Measurements from ENCODE around the gene PIRT.

PIRT gene

GRCh38 chr17:10838682-10839081 lies 795 bp upstream of the PIRT start:
- Mint-ChIP-seq H3K27ac (no peak overlapping the region), H3K4me3 (no peak overlapping the region), H3K27me3 (no peaks in the 10 kb centered on the region), H3K36me3 (no peaks in the 10 kb centered on the region), H3K4me1 (ENCODE audit: low read depth) (no peaks in the 10 kb centered on the region), H3K9me3 (ENCODE audit: low read depth) (no peaks in the 10 kb centered on the region)

GRCh38 chr17:10836966-10837590 lies 809 bp downstream of the PIRT start:
- no peaks in the 10 kb centered on the region for H3K27me3 Mint-ChIP-seq
- no peaks in the 10 kb centered on the region for H3K36me3 Mint-ChIP-seq

GRCh38 chr17:10836145-10836544 lies 1.7 kb downstream of the PIRT start:
- Mint-ChIP-seq H3K27ac (no peak overlapping the region), H3K4me1 (ENCODE audit: low read depth) (no peaks in the 10 kb centered on the region), H3K27me3 (no peaks in the 10 kb centered on the region), H3K9me3 (ENCODE audit: low read depth) (no peaks in the 10 kb centered on the region), H3K36me3 (no peaks in the 10 kb centered on the region), H3K4me3 (no peak overlapping the region)

More at GRCh38 chr17:10836966-10837590, 809 bp downstream of the PIRT start:
- Mint-ChIP-seq H3K4me1 (ENCODE audit: low read depth) (no peaks in the 10 kb centered on the region), H3K4me3 (no peak overlapping the region), H3K27ac (no peak overlapping the region), H3K9me3 (ENCODE audit: low read depth) (no peaks in the 10 kb centered on the region)

GRCh38 chr17:10831696-10832095 lies 6.2 kb downstream of the PIRT start:
- no peak overlapping the region for H3K4me3 Mint-ChIP-seq

GRCh38 chr17:10827898-10828552 lies 9.9 kb downstream of the PIRT start:
- Mint-ChIP-seq H3K9me3 (ENCODE audit: low read depth) (no peaks in the 10 kb centered on the region), H3K36me3 (no peaks in the 10 kb centered on the region), H3K27me3 (no peaks in the 10 kb centered on the region), H3K4me1 (ENCODE audit: low read depth) (no peaks in the 10 kb centered on the region), H3K27ac (no peak overlapping the region), H3K4me3 (no peak overlapping the region)

More at GRCh38 chr17:10831696-10832095, 6.2 kb downstream of the PIRT start:
- no peaks in the 10 kb centered on the region for H3K9me3 Mint-ChIP-seq (ENCODE audit: low read depth)
- H3K4me1 Mint-ChIP-seq (ENCODE audit: low read depth), result no peaks in the 10 kb centered on the region
- H3K27ac Mint-ChIP-seq, result no peak overlapping the region
- H3K36me3 Mint-ChIP-seq, result no peaks in the 10 kb centered on the region
- no peaks in the 10 kb centered on the region for H3K27me3 Mint-ChIP-seq

- Mint-ChIP-seq H3K27ac (no peak overlapping the region), H3K9me3 (ENCODE audit: low read depth) (no peaks in the 10 kb centered on the region), H3K36me3 (no peaks in the 10 kb centered on the region), H3K4me3 (no peak overlapping the region), H3K4me1 (ENCODE audit: low read depth) (no peaks in the 10 kb centered on the region), H3K27me3 (no peaks in the 10 kb centered on the region)
Observed at GRCh38 chr17:10824874-10825273, 13.0 kb downstream of the PIRT start.

GRCh38 chr17:10821770-10822169 lies 16.1 kb downstream of the PIRT start:
- H3K4me1 Mint-ChIP-seq (ENCODE audit: low read depth), result no peaks in the 10 kb centered on the region
- H3K27me3 Mint-ChIP-seq, result no peaks in the 10 kb centered on the region
- H3K4me3 Mint-ChIP-seq, result no peak overlapping the region
- no peak overlapping the region for H3K27ac Mint-ChIP-seq
- no peaks in the 10 kb centered on the region for H3K9me3 Mint-ChIP-seq (ENCODE audit: low read depth)
- no peaks in the 10 kb centered on the region for H3K36me3 Mint-ChIP-seq

- H3K27me3 Mint-ChIP-seq, result no peaks in the 10 kb centered on the region
- H3K4me1 Mint-ChIP-seq (ENCODE audit: low read depth), result no peaks in the 10 kb centered on the region
- no peak overlapping the region for H3K27ac Mint-ChIP-seq
- no peak overlapping the region for H3K4me3 Mint-ChIP-seq
- no peaks in the 10 kb centered on the region for H3K36me3 Mint-ChIP-seq
- H3K9me3 Mint-ChIP-seq (ENCODE audit: low read depth), result no peaks in the 10 kb centered on the region
Observed at GRCh38 chr17:10821054-10821453, 16.8 kb downstream of the PIRT start.

GRCh38 chr17:10815319-10815718 lies 22.6 kb downstream of the PIRT start:
- no peak overlapping the region for H3K27ac Mint-ChIP-seq
- H3K27me3 Mint-ChIP-seq, result peaks cover 2% of the 10 kb centered on the region
- no peak overlapping the region for H3K4me3 Mint-ChIP-seq
- H3K9me3 Mint-ChIP-seq (ENCODE audit: low read depth), result no peaks in the 10 kb centered on the region
- H3K4me1 Mint-ChIP-seq (ENCODE audit: low read depth), result no peaks in the 10 kb centered on the region
- H3K36me3 Mint-ChIP-seq, result no peaks in the 10 kb centered on the region

- Mint-ChIP-seq H3K4me1 (ENCODE audit: low read depth) (no peaks in the 10 kb centered on the region), H3K27ac (no peak overlapping the region), H3K4me3 (no peak overlapping the region), H3K27me3 (peaks cover 2% of the 10 kb centered on the region), H3K9me3 (ENCODE audit: low read depth) (no peaks in the 10 kb centered on the region), H3K36me3 (no peaks in the 10 kb centered on the region)
Observed at GRCh38 chr17:10814075-10814474, 23.8 kb downstream of the PIRT start.

GRCh38 chr17:10812674-10813073 lies 25.2 kb downstream of the PIRT start:
- Mint-ChIP-seq H3K36me3 (no peaks in the 10 kb centered on the region), H3K4me1 (ENCODE audit: low read depth) (no peaks in the 10 kb centered on the region), H3K27ac (no peak overlapping the region), H3K9me3 (ENCODE audit: low read depth) (no peaks in the 10 kb centered on the region), H3K4me3 (no peak overlapping the region), H3K27me3 (peaks cover 2% of the 10 kb centered on the region)

GRCh38 chr17:10809605-10810004 lies 28.3 kb downstream of the PIRT start:
- no peak overlapping the region for H3K4me3 Mint-ChIP-seq
- peaks cover 2% of the 10 kb centered on the region for H3K27me3 Mint-ChIP-seq
- H3K36me3 Mint-ChIP-seq, result no peaks in the 10 kb centered on the region
- H3K27ac Mint-ChIP-seq, result no peak overlapping the region
- no peaks in the 10 kb centered on the region for H3K9me3 Mint-ChIP-seq (ENCODE audit: low read depth)
- no peaks in the 10 kb centered on the region for H3K4me1 Mint-ChIP-seq (ENCODE audit: low read depth)

- no peaks in the 10 kb centered on the region for H3K9me3 Mint-ChIP-seq (ENCODE audit: low read depth)
- no peaks in the 10 kb centered on the region for H3K36me3 Mint-ChIP-seq
- no peak overlapping the region for H3K4me3 Mint-ChIP-seq
- peaks cover 2% of the 10 kb centered on the region for H3K27me3 Mint-ChIP-seq
- no peak overlapping the region for H3K27ac Mint-ChIP-seq
- H3K4me1 Mint-ChIP-seq (ENCODE audit: low read depth), result no peaks in the 10 kb centered on the region
Observed at GRCh38 chr17:10807704-10808128, 30.2 kb downstream of the PIRT start.

GRCh38 chr17:10806545-10807262 lies 31.2 kb downstream of the PIRT start:
- Mint-ChIP-seq H3K27ac (no peak overlapping the region), H3K27me3 (peaks cover 2% of the 10 kb centered on the region), H3K9me3 (ENCODE audit: low read depth) (no peaks in the 10 kb centered on the region), H3K4me3 (no peak overlapping the region), H3K4me1 (ENCODE audit: low read depth) (no peaks in the 10 kb centered on the region), H3K36me3 (no peaks in the 10 kb centered on the region)

- Mint-ChIP-seq H3K27me3 (no peaks in the 10 kb centered on the region), H3K27ac (no peak overlapping the region), H3K36me3 (no peaks in the 10 kb centered on the region), H3K9me3 (ENCODE audit: low read depth) (no peaks in the 10 kb centered on the region), H3K4me1 (ENCODE audit: low read depth) (no peaks in the 10 kb centered on the region), H3K4me3 (no peak overlapping the region)
Observed at GRCh38 chr17:10805911-10806310, 32.0 kb downstream of the PIRT start.

Measured in activated naive CD8-positive, alpha-beta T cell (primary cell).